Retina (tissue), 1 donor: Measurements from ENCODE around the gene FAM229A.
"Not testable (repeated sequence)": the region's sequence is repeated elsewhere in the genome, so short reads cannot be mapped to it uniquely, and the experiment has no call there.

ENCODE experiments used
- DNase-seq: peaks from one replicate; pipeline ENCODE4 v3.0.0-alpha.2; 2016

Gene FAM229A, protein sequence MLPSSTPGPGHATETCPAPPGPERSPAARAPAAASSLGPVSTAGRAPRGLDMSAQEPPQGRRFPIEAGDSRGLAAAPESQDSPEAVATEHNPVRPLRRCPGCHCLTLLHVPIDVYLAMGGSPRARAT

DNA sequence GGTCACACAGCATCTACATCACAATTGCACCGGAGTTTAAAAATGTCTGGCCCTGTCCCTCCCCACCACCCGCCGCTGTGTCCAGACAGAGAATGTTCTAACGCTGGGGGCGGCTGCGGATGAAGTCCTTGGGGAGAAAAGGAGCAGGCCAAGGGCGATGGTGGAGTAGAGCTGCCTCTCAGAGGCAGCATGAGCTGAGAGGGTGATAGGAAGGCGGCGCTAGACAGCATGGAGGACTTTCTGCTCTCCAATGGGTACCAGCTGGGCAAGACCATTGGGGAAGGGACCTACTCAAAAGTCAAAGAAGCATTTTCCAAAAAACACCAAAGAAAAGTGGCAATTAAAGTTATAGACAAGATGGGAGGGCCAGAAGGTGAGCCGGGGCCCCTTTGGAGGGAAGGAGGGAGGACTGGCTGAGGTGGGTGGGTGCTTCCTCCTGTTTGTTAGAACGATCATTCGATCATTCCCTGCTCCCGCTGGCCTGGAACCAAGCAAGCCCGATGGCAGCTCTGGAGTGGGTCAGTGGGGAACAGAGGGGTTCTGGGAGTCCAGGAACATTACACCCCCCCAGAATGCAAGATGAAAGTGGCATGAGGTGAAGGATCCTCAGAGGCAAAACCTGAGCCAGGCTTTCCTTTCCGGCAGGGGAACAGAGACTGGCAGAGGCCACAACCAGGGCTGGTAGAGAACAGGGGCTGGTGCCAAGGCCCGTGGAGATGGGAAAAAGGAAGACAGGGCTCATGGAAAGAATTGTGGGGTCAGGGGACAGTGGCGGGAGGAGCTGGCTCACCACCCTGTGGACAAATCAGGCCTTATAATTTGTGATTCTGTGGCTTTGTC, at the start of gene FAM229A, which contains the start of gene TSSK3:
TSS of gene FAM229A (minus strand) at position 12 of the 840 bp plus-strand sequence. CDS start 394 bp downstream, outside the sequence.
TSS of gene TSSK3 (plus strand) at position 66 of the 840 bp plus-strand sequence. CDS start at position 229, 163 bp downstream.
- DNase-seq: no peak

DNA sequence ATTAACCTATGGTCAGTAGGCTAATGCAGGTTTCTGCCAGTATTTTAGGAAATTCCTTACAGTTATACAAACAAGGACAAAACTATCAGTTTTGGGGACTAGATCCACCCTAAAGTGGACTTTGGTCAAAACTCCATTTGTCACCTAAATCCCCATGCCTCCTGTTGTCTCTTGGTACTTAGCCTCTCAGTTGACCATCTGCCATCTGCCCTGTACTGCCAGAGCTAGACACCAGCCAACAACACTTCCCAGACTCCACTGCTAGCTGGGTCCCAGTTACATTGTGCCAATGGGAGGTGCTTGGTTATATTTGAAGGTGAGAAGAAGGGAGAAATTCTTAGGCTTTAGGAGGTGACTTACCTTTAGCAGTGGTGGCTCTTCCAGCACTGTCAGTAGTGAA, 49.0 kb upstream of the FAM229A start:
- DNase-seq: no peak

DNA sequence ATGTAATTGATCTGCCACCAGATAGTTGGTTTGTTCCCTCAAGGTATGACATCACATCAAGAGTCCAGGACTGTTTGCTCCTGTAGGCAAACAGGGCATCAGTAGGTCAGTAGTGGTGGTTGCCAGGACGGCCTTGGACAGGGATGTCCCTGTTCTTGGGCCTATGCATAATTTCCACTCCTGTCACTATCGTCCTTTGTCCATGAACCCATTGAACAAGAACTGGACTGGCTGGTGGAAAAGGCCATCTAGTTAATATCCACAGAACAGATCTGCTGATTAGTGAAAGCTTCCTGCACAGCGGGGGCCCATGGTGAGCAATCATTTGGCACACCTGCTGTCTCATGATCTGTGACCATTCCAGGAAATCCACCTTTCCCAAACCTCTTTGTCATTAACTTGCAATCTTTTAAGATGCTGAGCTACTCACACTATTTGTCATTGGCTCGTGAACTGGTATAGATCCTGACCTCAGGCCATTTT, 44.4 kb upstream of the FAM229A start:
- no peak for DNase-seq

DNA sequence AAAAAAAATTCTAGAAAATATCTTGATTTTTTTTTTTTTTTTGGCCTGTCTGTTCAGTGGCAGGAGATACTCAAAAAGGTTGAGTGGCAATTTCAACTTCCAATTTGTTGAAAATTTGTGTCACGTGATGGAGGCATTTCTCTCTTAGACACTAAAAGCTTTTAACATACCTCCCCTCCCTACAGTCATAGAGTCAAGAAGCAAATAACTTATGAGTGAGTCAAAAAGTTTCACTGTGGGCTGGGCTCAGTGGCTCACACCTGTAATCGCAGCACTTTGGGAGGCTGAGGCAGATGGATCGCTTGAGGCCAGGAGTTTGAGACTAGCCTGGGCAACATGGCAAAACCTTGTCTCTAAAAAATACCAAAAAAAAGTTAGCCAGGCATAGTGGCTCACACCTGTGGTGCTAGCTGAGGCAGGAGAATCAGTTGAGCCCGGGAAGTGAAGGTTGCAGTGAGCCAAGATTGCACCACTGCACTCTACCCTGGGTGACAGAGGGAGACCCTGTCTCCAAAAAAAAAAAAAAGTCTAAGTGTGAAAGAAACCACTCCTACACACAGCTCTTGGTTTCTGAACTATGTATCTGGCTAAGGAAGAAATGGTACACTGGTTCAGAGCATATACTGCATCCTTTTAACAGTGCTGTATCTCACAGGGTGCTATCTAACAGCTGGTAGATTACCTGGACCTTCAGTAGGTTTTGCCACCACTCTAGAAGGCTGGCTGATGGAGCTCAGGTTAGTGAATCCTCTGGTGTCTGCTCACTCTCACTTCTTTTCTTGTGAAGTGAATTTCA, 43.6 kb upstream of the FAM229A start:
- DNase-seq: no peak

DNA sequence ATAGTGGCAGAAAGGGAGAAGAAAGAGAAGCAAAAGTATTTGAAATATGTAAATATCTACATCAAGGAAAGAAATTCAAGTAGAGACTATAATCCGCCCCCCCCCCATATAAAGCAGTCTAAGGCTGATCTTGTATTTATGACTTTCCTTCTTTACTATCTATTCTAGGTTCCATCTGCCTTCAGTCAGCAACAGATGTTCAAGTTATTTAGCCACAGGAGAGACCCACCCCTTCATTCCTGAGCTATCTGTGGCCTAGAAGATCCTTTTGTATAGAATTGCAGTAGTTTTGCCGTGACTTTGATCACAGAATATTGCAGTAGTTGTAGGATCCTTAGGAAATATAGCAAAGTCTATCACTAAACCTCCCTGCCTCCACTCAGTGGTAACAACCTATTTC, 42.7 kb upstream of the FAM229A start:
- no peak for DNase-seq

DNA sequence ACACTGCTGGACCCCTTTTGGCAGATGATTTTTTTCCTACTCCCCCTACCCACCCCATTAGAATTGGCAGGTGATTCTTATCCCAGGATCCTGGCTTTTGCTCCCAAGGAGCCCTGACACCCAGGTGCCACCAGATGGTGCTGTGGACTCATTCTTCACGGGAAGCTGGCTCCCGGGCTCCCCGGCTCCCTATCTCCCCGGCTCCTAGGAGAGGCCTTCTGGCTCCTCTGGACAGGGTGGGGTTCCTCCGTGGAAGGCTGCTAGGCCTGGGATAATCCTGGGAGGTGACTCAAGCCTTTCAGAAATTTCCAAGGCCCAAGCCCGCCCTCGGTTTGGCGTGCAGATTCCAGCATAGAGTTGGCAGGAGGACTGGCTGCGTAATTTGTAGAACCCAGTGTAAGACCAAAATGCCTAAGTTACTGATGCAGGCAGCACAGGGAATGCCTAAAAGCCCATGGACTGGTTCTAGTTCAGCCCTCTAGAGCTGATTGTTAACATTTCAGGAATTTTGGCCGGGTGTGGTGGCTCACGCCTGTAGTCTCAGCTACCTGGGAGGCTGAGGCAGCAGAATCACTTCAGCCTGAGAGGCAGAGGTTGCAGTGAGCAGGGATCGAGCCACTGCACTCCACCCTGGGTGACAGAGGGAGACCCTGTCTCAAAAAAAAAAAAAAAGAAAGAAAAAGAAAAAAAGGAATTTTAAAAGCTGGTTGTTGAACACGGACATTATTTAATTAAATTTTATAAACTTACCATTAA, 38.8 kb upstream of the FAM229A start:
- DNase-seq: peak; percentile 84

DNA sequence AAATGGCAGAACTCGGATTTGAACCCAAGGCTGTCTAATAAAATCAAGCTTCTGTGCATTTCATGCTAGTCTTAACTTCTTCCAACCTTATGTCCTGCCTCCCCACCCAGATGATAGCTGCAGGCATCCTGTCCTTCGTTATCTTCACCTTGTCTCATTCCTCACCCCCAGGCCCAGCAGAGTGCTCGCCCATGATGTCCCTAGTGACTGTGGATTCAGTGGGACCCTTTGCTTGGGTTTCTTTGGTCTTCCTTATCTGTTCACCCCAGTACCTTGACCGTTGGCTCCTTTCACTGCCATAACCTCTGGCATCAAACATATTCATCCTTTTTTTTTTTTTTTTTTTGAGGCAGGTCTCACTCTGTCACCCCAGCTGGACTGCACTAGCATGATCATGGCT, 37.6 kb upstream of the FAM229A start:
- DNase-seq: no peak

DNA sequence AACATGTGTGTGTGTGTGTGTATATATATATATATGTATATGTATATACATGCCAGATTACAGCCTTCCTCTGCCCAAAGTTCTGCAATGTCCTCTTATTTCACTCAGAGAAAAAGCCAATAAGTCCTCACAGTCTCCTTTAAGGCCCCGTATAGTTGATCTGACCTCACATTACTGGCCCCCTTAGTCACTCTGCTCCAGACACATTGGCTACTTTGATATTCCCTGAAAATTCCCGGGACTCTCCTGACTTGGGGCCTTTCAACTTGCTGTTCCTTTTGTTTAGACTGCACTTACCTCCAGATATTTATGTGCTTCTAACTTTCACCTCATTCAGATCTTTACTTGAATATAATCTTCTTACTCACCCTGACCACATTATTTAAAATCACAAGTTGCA, 36.1 kb upstream of the FAM229A start:
- no peak for DNase-seq

DNA sequence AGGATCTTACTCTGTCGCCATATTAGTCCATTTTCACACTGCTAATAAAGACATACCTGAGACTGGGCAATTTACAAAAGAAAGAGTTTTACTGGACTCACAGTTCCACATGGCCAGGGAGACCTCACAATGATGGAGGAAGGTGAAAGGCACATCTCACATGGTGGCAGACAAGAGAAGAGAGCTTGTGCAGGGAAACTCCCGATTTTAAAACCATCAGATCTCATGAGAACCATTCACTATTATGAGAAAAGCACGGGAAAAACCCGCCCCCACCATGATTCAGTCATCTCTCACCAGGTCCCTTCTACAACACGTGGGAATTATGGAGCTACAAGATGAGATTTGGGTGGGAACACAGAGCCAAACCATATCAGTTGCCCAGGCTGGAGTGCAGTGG, 34.2 kb upstream of the FAM229A start:
- not testable (repeated sequence) for DNase-seq

DNA sequence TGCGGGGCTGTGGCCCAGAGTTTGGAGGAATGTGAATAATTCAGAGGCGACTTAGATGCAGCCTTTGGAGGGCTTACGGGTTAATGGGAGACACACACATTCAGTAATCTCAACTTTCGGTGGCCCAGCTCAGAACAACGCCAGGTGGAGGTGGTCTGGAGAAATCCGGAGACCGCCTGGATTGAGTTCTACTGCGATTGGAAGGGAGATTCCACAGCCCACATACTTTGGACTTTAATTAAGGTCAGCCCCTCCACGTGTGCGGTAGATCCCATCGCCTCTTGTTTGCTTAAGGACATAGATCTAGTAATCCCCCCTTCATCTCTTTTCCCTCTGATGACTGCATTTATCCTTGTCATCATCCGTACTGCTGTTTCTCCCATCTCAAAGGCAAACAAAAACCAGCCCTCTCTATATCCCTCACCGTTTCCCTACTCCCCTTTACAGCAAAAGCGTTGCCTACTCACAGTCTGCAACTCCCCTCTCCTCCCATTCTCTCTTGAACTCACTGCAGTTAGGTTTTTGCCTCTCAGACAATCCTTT, 32.7 kb upstream of the FAM229A start:
- no peak for DNase-seq

DNA sequence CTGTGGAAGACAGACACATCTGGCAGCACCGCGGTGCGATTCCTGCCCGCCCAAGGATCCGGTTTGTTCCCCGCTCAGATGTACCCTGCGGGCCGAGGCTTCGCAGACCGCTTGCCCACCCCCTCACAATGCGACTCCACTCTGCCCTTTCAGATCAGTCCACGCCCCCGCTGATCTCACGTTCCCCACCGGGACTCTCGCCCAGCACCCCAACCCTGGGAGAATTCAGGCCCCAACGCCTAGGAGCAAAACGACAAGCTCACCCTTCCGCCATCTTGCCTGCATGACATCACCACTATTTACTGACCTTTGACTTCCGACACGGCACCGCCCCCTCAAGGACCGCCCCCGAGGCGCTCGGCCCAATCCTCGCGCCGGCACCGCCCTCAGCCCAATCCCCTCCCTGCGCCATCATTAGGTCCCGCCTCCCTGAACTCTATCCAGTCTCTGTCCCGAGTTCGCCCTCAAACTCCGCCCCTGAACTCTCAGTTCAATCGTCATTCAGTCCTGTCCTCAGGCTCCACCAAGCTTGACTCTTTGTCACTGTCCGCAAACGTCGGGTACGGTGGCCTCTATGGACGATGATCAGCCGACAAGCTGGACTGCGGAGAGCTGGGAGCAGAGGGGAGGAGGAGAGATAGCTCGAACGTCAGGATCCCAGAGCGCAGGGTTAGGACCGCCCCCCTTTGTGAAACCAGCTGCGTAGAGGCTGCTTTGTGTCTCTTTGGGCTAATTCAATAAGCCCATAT, 32.0 kb upstream of the FAM229A start, which contains the start of gene BSDC1:
TSS of gene BSDC1 (minus strand) at position 301 of the 749 bp plus-strand sequence. CDS start at position 274, 27 bp downstream.
- DNase-seq: peak; percentile 97

DNA sequence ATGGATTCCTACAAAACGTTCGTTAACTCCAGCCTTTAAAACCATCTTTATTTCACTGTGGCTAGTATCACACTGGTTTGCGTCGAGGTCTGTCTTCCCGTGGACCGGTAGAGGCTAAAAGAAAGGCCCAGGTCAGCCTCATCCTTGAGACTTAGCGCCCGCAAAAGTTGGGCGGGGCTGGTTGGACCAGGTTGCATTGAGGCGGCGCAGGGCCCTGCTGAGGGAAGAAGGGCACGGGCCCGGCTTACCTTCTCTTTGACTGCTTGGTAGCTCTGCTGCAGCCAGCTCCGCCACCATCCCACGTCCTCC, 31.5 kb upstream of the FAM229A start:
- no peak for DNase-seq

DNA sequence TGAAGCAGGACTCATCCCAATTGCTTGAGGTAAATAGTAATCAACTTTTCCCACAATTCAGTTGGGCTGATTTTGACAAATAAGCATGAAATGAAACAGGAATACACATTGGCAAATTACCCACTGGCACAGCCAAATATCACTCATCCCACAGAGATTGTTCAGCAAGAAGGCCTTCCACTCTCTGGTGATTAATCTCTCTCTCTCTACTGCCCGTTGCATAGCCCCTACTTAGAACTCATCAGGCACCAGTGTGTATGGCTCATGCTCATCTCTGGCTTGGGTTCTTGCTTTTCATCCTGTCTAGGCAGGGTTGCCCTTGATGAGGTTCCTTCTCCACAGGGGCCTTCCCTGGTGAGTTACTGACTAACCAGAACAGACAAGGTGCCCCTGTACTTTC, 30.9 kb upstream of the FAM229A start:
- no peak for DNase-seq

DNA sequence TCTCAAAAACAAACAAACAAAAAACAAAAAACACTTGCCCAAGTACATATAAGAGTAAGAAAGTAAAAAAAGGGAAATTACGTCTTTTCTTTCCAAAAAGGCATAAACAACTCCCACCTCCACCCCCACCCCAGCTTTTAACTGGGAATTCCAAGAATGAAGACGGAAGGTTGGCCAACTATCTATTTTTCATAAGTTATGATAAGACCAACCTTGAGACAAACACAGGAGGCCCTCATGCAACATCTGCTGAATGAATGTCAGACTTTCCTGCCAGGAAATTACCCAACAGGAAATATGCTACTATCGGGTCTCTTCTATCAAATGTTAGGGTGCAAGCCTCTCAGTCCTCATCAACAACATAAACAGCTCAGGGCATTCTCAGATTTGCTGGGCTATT, 30.0 kb upstream of the FAM229A start:
- DNase-seq: no peak

DNA sequence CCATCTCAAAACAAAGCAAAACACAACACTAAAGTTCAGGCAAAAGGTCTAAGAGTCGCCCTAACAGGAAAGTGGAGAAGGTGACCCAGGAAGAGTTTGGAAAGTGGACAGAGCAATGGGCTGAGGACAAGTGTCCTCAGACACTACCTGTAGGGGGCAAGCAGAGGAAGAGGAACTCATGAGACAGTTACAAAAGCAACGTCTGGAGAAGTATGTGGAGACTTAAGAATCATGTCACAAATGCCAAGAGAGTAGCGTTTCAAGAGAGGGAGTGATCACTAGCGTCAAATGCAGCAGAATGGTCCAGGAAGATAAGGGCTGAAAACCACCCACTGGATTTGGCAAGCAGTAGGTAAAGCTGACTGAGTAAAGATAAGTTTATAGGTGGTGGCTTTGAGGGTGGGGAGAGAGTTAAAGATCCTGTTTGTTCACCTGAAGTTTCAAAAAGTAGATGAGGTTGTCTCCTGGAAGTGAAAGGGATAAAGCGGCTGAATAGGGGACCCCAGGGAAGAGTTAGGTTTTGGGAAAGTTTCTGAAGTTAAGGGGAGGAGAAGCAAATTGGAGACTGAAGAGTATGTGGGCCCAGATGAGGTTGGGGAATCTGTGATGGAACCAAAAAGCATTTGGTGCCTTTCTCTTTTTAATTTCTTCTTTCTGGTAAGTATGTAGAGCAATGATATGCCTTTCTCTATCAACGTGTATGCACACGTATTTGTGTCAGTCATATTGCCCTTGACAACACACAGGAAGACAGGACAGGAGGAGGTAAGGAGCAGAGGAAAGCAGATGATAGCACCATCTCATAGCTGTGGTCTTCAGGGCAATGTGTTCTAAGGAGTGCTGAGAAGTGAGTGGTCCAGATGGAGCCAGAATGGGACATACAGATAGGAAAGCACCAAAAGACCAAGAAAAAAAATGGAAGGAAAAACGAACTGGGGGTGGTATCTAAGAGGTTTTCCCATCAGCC, 28.9 kb upstream of the FAM229A start:
- DNase-seq: no peak

DNA sequence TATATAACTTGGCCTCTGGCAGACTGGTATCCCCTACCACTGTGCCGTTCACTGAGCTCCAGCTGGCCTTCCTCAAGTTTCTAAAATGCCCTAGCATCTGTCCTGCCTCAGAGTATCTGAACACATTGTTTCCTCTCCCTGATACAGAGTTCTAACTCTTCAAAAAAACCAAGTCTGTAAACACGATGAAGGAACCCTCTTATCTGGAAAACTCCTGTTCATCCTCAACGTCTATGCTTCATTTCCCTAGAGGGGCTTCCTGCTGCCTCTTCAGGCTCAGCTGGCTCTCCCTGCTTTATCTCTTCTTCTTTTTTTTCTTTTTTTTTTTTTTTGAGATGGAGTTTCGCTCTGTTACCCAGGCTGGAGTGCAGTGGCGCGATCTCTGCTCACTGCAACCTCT, 26.4 kb upstream of the FAM229A start:
- DNase-seq: no peak

DNA sequence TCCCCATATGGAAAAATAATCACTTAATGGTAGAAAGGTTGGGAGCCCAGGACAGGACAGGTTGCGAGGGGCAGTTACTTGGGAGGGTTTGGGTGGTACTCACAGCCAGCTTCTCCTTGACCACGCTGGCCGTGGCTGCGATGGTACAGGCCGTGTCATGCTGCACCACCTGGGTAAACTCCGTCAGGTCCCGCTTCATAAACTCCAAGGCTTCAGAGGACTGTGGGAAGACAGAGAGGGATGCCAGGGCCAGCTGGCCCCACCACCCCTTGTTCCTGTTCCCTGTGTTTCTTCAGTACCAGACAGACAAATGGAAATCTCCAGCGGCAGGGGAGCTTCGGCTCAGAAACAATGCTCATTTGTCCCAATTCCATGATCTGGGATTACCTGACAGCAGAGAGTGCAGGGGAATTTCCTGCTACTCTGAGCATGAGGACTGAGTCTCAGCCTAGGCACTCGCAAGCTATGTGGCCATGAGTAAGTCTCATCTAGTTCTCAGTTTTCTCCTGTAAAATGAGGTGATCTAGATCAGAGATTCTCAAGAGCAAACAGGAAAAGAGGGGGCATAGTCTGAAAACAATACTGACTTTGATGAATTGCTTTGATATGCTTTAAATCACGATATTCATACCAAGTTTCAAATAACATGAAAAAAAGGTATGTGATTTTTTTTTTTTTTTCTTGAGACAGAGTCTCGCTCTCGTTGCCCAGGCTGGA, 24.5 kb upstream of the FAM229A start:
- DNase-seq: no peak

DNA sequence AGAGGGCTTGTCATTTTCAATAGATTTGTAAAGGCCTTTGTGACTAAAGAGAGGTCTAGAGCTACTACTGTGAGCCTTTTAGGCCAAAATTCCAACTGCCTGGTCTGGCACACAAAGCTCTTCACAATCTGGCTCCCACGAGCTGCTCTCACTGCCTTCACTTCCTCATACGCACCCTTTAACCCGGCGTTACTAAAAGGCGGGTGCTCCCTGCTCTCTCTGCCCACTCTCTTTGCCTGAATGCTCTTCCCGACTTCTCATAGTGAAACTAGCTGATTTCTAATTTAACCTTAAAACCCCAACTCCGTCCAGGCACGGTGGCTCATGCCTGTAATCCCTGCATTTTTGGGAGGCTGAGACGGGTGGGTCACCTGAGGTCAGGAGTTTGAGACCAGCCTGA, 17.8 kb upstream of the FAM229A start:
- no peak for DNase-seq

DNA sequence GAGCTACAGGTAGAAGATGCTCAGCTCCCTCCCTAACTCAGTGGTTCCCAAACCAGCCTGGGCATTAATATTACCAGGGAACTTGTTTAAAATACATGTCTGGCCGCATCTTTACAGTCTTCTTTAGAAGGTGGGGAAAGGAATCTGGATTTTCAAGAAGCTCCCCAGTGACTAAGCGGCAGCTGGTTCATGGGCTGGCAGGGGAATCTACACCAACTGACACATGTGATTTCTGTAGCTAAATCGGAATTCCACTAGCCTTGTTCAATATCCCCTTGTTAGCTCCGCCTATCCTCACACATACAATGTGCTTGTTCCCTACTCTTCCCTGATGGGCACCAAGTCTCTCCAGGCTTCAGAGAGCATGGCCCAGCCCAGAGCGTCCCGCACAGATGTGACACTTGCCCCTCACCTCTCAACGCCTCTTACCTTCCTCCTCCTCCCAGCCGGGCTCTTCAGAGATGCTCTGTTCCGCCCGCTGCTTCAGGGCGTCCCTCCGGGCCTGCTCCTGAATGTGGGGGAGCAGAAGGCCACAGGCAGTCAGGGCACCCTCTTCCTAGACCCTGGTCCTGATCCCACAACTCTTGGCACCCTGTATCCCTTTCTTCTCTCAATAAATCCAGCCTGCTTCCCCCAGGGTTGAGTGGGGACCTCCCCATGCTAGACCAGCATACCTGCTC, 15.4 kb upstream of the FAM229A start:
- no peak for DNase-seq
